ES-I3 (cell line): ENCODE measurements around the gene USP17L17.
"Not testable (repeated sequence)": the region's sequence is repeated elsewhere in the genome, so short reads cannot be mapped to it uniquely, and the experiment has no call there.

Source experiments
- H3K36me3 ChIP-seq: 2 replicates; pipeline ENCODE4 v1.6.1; 2013; ENCODE audit warnings: mild to moderate bottlenecking, low read length, control low read depth, moderate library complexity; ENCODE audit not compliant: insufficient read depth
- H3K4me1 ChIP-seq: 2 replicates; pipeline ENCODE4 v1.6.1; 2013; ENCODE audit warnings: mild to moderate bottlenecking, control low read depth, low read length; ENCODE audit not compliant: insufficient read depth
- H3K9ac ChIP-seq: 2 replicates; pipeline ENCODE4 v1.6.1; 2013; ENCODE audit warnings: low read depth, mild to moderate bottlenecking, low read length, moderate library complexity
- H3K9me3 ChIP-seq: 2 replicates; pipeline ENCODE4 v1.6.1; 2013; ENCODE audit warnings: mild to moderate bottlenecking, low read length, moderate library complexity; ENCODE audit not compliant: control insufficient read depth, insufficient read depth

USP17L17 gene

GRCh38 chr4:9243579-9243978, at the start of gene USP17L17:
USP17L17 (plus strand) TSS chr4:9243879; CDS start chr4:9243879, 0 bp downstream.
- H3K9ac ChIP-seq, H3K9me3 ChIP-seq, H3K4me1 ChIP-seq, H3K36me3 ChIP-seq: not testable (repeated sequence)

- not testable (repeated sequence) for H3K9me3 ChIP-seq, H3K36me3 ChIP-seq, H3K9ac ChIP-seq, H3K4me1 ChIP-seq
Observed at GRCh38 chr4:9210357-9210756, 33.3 kb upstream of the USP17L17 start, which contains the start of gene USP17L10. USP17L10 (plus strand) TSS chr4:9210657; CDS start chr4:9210657, 0 bp downstream.

GRCh38 chr4:9214701-9215100, 29.0 kb upstream of the USP17L17 start:
- not testable (repeated sequence) for H3K4me1 ChIP-seq, H3K9ac ChIP-seq, H3K9me3 ChIP-seq, H3K36me3 ChIP-seq

GRCh38 chr4:9215105-9215504, 28.6 kb upstream of the USP17L17 start, which contains the start of gene USP17L11:
USP17L11 (plus strand) TSS chr4:9215405; CDS start chr4:9215405, 0 bp downstream.
- H3K9ac ChIP-seq, H3K9me3 ChIP-seq, H3K36me3 ChIP-seq, H3K4me1 ChIP-seq: not testable (repeated sequence)

GRCh38 chr4:9219852-9220251, 23.8 kb upstream of the USP17L17 start, which contains the start of gene USP17L12:
USP17L12 (plus strand) TSS chr4:9220152; CDS start chr4:9220152, 0 bp downstream.
- not testable (repeated sequence) for H3K36me3 ChIP-seq, H3K9ac ChIP-seq, H3K4me1 ChIP-seq, H3K9me3 ChIP-seq

GRCh38 chr4:9224596-9224995, 19.1 kb upstream of the USP17L17 start, which contains the start of gene USP17L13:
USP17L13 (plus strand) TSS chr4:9224896; CDS start chr4:9224896, 0 bp downstream.
- H3K36me3 ChIP-seq, H3K9ac ChIP-seq: not testable (repeated sequence)

GRCh38 chr4:9230249-9230648, 13.4 kb upstream of the USP17L17 start:
- H3K4me1 ChIP-seq, H3K9me3 ChIP-seq, H3K9ac ChIP-seq, H3K36me3 ChIP-seq: not testable (repeated sequence)

More at GRCh38 chr4:9224596-9224995, 19.1 kb upstream of the USP17L17 start, which contains the start of gene USP17L13:
- H3K4me1 ChIP-seq, H3K9me3 ChIP-seq: not testable (repeated sequence)

- not testable (repeated sequence) for H3K9ac ChIP-seq, H3K36me3 ChIP-seq, H3K4me1 ChIP-seq, H3K9me3 ChIP-seq
Observed at GRCh38 chr4:9234085-9234484, 9.6 kb upstream of the USP17L17 start, which contains the start of gene USP17L15. USP17L15 (plus strand) TSS chr4:9234385; CDS start chr4:9234385, 0 bp downstream.

- H3K9me3 ChIP-seq, H3K36me3 ChIP-seq, H3K4me1 ChIP-seq, H3K9ac ChIP-seq: not testable (repeated sequence)
Observed at GRCh38 chr4:9238461-9238860, 5.2 kb upstream of the USP17L17 start.

- H3K9ac ChIP-seq, H3K36me3 ChIP-seq, H3K4me1 ChIP-seq, H3K9me3 ChIP-seq: not testable (repeated sequence)
Observed at GRCh38 chr4:9247953-9248680, 4.4 kb downstream of the USP17L17 start, which contains the start of gene USP17L18. USP17L18 (plus strand) TSS chr4:9248630; CDS start chr4:9248630, 0 bp downstream.

GRCh38 chr4:9253078-9253477, 9.4 kb downstream of the USP17L17 start, which contains the start of gene USP17L19:
USP17L19 (plus strand) TSS chr4:9253378; CDS start chr4:9253378, 0 bp downstream.
- H3K9me3 ChIP-seq, H3K36me3 ChIP-seq, H3K9ac ChIP-seq, H3K4me1 ChIP-seq: not testable (repeated sequence)

GRCh38 chr4:9257824-9258223, 14.1 kb downstream of the USP17L17 start, which contains the start of gene USP17L20:
USP17L20 (plus strand) TSS chr4:9258124; CDS start chr4:9258124, 0 bp downstream.
- not testable (repeated sequence) for H3K9me3 ChIP-seq, H3K9ac ChIP-seq, H3K4me1 ChIP-seq, H3K36me3 ChIP-seq

- H3K4me1 ChIP-seq, H3K36me3 ChIP-seq, H3K9ac ChIP-seq, H3K9me3 ChIP-seq: not testable (repeated sequence)
Observed at GRCh38 chr4:9262572-9262971, 18.9 kb downstream of the USP17L17 start, which contains the start of gene USP17L21. USP17L21 (plus strand) TSS chr4:9262872; CDS start chr4:9262872, 0 bp downstream.

GRCh38 chr4:9267319-9267718, 23.6 kb downstream of the USP17L17 start, which contains the start of gene USP17L22:
USP17L22 (plus strand) TSS chr4:9267619; CDS start chr4:9267619, 0 bp downstream.
- H3K4me1 ChIP-seq, H3K9ac ChIP-seq, H3K36me3 ChIP-seq, H3K9me3 ChIP-seq: not testable (repeated sequence)

- not testable (repeated sequence) for H3K9ac ChIP-seq, H3K4me1 ChIP-seq, H3K9me3 ChIP-seq, H3K36me3 ChIP-seq
Observed at GRCh38 chr4:9271719-9272118, 28.0 kb downstream of the USP17L17 start.
